HG03196 (cell line): Measurements from ENCODE around the gene PTPRG.

Experiments used
- ATAC-seq: cut with Tn5 transposase; IDR thresholded peaks from one replicate; pipeline ENCODE4 v1.9.1; 2021; ENCODE audit not compliant: unreplicated experiment

PTPRG gene

GRCh38 chr3:61562042-61562720 is 810 bp downstream of the PTPRG start:
- no peak for ATAC-seq

GRCh38 chr3:61562721-61563312 is 1.4 kb downstream of the PTPRG start:
- no peak for ATAC-seq

GRCh38 chr3:61563313-61564271 is 2.2 kb downstream of the PTPRG start:
- ATAC-seq, result no peak

GRCh38 chr3:61564395-61565059 is 3.2 kb downstream of the PTPRG start:
- no peak for ATAC-seq

- ATAC-seq, result no peak
Measured at GRCh38 chr3:61565569-61565968, 4.2 kb downstream of the PTPRG start.

- no peak for ATAC-seq
Measured at GRCh38 chr3:61568127-61568526, 6.8 kb downstream of the PTPRG start.

GRCh38 chr3:61569856-61570580 is 8.6 kb downstream of the PTPRG start:
- no peak for ATAC-seq

- no peak for ATAC-seq
Measured at GRCh38 chr3:61570813-61571212, 9.4 kb downstream of the PTPRG start.

- no peak for ATAC-seq
Measured at GRCh38 chr3:61571516-61572336, 10.4 kb downstream of the PTPRG start.

GRCh38 chr3:61572879-61573278 is 11.5 kb downstream of the PTPRG start:
- ATAC-seq, result no peak

GRCh38 chr3:61573441-61573840 is 12.1 kb downstream of the PTPRG start:
- ATAC-seq, result no peak

GRCh38 chr3:61574854-61575253 is 13.5 kb downstream of the PTPRG start:
- ATAC-seq, result no peak

GRCh38 chr3:61575893-61576292 is 14.5 kb downstream of the PTPRG start:
- no peak for ATAC-seq

GRCh38 chr3:61577760-61578159 is 16.4 kb downstream of the PTPRG start:
- ATAC-seq, result no peak

- ATAC-seq, result no peak
Measured at GRCh38 chr3:61578667-61579367, 17.4 kb downstream of the PTPRG start.

- ATAC-seq, result no peak
Measured at GRCh38 chr3:61579685-61580084, 18.3 kb downstream of the PTPRG start.

GRCh38 chr3:61580982-61581643 is 19.7 kb downstream of the PTPRG start:
- no peak for ATAC-seq

GRCh38 chr3:61582287-61582686 is 20.9 kb downstream of the PTPRG start:
- ATAC-seq, result no peak

GRCh38 chr3:61582846-61583245 is 21.5 kb downstream of the PTPRG start:
- ATAC-seq, result no peak
